T-cell (primary cell): ENCODE data around the gene NSG2. TPM values are rescaled to one million over a fixed set of nuclear protein-coding genes. Genes with fewer than 3 reads are reported as not detected.

Experiments used
- ATAC-seq, 4 experiments: fragments of 200-7000 bp in 3 of 4; fragments of 150-1000 bp in 1 of 4; cut with Tn5 transposase; replicated peaks in 1 of 4; 1 replicate in 3 of 4; 2 replicates in 1 of 4; pipeline ENCODE4 v1.10.0; 2021; ENCODE audit warnings: moderate library complexity in 3 of 4, mild to moderate bottlenecking in 2 of 4, moderate number of reproducible peaks in 1 of 4
- CTCF ChIA-PET, 2 donors: fragments of 300-600 bp; sonication (Branson Sonifier 250); formaldehyde crosslinking; loops; one replicate each; lab custom pipeline; 2022; ENCODE audit warnings: antibody characterized with exemption in 2 of 2; lab: Charles Lee
- POLR2A ChIA-PET, 2 donors: fragments of 300-600 bp; sonication (Branson Sonifier 250); formaldehyde crosslinking; loops; one replicate each; lab custom pipeline; 2022; ENCODE audit warnings: antibody characterized with exemption in 2 of 2; lab: Charles Lee
- DNase-seq, 35 experiments: peaks; one replicate each; pipeline versions ENCODE4 v3.0.0 to v3.0.0-alpha.2; 2013 to 2023
- H3K27ac ChIP-seq: one replicate; pipeline ENCODE4 v1.5.1; 2013; ENCODE audit warnings: low read length
- H3K27me3 ChIP-seq, 2 experiments: replicated peaks in 1 of 2; 1 replicate in 1 of 2; 2 replicates in 1 of 2; pipeline versions ENCODE4 v1.6.1 to v1.7.0; 2013; ENCODE audit warnings: low read length in 1 of 2, mixed read lengths in 1 of 2; ENCODE audit not compliant: control insufficient read depth in 2 of 2, insufficient read depth in 2 of 2; ENCODE audit errors: extremely low read depth in 1 of 2
- H3K36me3 ChIP-seq, 2 donors: 1 replicate in 1 of 2; 2 replicates in 1 of 2; pipeline versions ENCODE4 v1.6.1 to v1.7.0; 2013; ENCODE audit warnings: low read length in 1 of 2; ENCODE audit not compliant: control insufficient read depth in 2 of 2, insufficient read depth in 1 of 2; ENCODE audit errors: extremely low read depth in 1 of 2
- H3K4me1 ChIP-seq, 2 experiments: 1 replicate in 1 of 2; 2 replicates in 1 of 2; pipeline versions ENCODE4 v1.6.1 to v1.7.0; 2013; ENCODE audit warnings: low read length in 2 of 2, mixed read lengths in 1 of 2; ENCODE audit not compliant: insufficient read depth in 2 of 2, control insufficient read depth in 1 of 2; ENCODE audit errors: extremely low read depth in 1 of 2
- H3K4me3 ChIP-seq, 2 donors: 1 replicate in 1 of 2; 2 replicates in 1 of 2; pipeline versions ENCODE4 v1.5.1 to v1.7.0; 2013; ENCODE audit warnings: mild to moderate bottlenecking in 2 of 2, low read length in 1 of 2, moderate library complexity in 1 of 2; ENCODE audit not compliant: control insufficient read depth in 1 of 2; ENCODE audit errors: extremely low read depth in 1 of 2
- H3K9me3 ChIP-seq: 2 replicates; pipeline ENCODE4 v1.7.0; 2013
- H3K27ac Mint-ChIP-seq, 2 donors: one replicate each; pipeline ENCODE4 v1.8.0; 2020 to 2021; ENCODE audit warnings: mild to moderate bottlenecking in 2 of 2, mixed read lengths in 2 of 2
- H3K27me3 Mint-ChIP-seq, 2 donors: one replicate each; pipeline ENCODE4 v1.8.0; 2021 to 2022; ENCODE audit warnings: mixed read lengths in 2 of 2
- H3K36me3 Mint-ChIP-seq: one replicate; pipeline ENCODE4 v1.8.0; 2021; ENCODE audit warnings: mixed read lengths
- H3K4me1 Mint-ChIP-seq, 3 donors: one replicate each; pipeline ENCODE4 v1.8.0; 2020 to 2022; ENCODE audit warnings: mixed read lengths in 3 of 3, mild to moderate bottlenecking in 1 of 3
- H3K4me3 Mint-ChIP-seq, 3 donors: one replicate each; pipeline ENCODE4 v1.8.0; 2020 to 2022; ENCODE audit warnings: mild to moderate bottlenecking in 3 of 3, mixed read lengths in 3 of 3, moderate library complexity in 3 of 3
- H3K9me3 Mint-ChIP-seq, 3 donors: one replicate each; pipeline ENCODE4 v1.8.0; 2020 to 2022; ENCODE audit warnings: mixed read lengths in 3 of 3
- WGBS: methylation state at CpG from one replicate; pipeline ENCODE4 v1.1.5; 2013; ENCODE audit warnings: missing lambda C conversion rate; ENCODE audit not compliant: insufficient coverage; 5-methylcytosine and 5-hydroxymethylcytosine counted together
- total RNA-seq, 35 experiments: library from RNA in 6 of 35; stranded (reverse) in 6 of 35; fragments of 120-200 nt in 1 of 35; gene quantifications; one replicate each; pipeline versions ENCODE4 v1.2.1 to v1.2.4 and lab custom pipeline; 2013 to 2026

Gene NSG2
- total RNA-seq, 5 donors from 2014 or later (not counting 1 experiment from before 2014, with no cell fraction given), result not detected

- H3K4me1 Mint-ChIP-seq, result no peaks in the 10 kb centered on the region
- H3K27ac ChIP-seq, result no peak overlapping the region
- no peaks in the 10 kb centered on the region for H3K9me3 ChIP-seq
- POLR2A ChIA-PET, result no interaction called here
- ATAC-seq (no peak), DNase-seq (no peak)
- no peak overlapping the region for H3K4me3 ChIP-seq
- no peaks in the 10 kb centered on the region for H3K36me3 Mint-ChIP-seq
- peaks cover 0 to 28% of the 10 kb centered on the region in 2 experiments for H3K27me3 ChIP-seq
- no peaks in the 10 kb centered on the region for H3K4me1 ChIP-seq
- CTCF ChIA-PET, result no interaction called here
- H3K27me3 Mint-ChIP-seq, result peaks cover 14 to 33% of the 10 kb centered on the region in 2 donors
- no peaks in the 10 kb centered on the region for H3K36me3 ChIP-seq
- no peaks in the 10 kb centered on the region for H3K9me3 Mint-ChIP-seq
- H3K4me3 Mint-ChIP-seq, result no peak overlapping the region
- 75% methylated on average over 1 of the region's 1 CpG for WGBS
- H3K27ac Mint-ChIP-seq, result no peak overlapping the region
Observed at GRCh38 chr5:174067499-174067898, 22.0 kb downstream of the NSG2 start.

DNA sequence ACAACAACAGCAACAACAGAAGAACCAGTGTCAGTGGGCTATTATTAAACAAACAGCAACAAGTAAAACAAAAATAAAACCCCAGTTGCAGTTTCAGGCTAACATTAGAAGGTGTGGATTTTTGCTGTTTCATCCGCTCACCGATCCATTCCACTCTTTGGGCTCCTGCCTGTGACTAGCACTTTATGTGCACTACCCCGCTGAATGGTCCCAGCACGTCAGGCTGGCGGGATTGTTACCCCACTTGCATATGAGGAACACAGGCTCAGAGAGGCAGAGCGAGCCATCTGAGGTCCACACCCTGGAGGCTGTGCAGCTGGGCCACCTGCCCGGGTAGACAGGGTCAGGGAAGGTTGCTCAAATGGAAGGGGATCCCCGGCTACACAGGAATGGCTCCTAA lies 26.0 kb downstream of the NSG2 start:
- H3K27ac Mint-ChIP-seq, result no peak overlapping the region

GRCh38 chr5:174073122-174073660 lies 27.7 kb downstream of the NSG2 start:
- WGBS, result no CpG with 5 or more reads among the region's 3 CpGs
- CTCF ChIA-PET, result no interaction called here
- Histone ChIP-seq H3K4me3 (no peak overlapping the region), H3K27ac (no peak overlapping the region), H3K27me3 (peaks cover 0 to 12% of the 10 kb centered on the region in 2 experiments), H3K9me3 (no peaks in the 10 kb centered on the region), H3K4me1 (no peaks in the 10 kb centered on the region), H3K36me3 (no peaks in the 10 kb centered on the region)
- no peak overlapping the region for H3K27ac Mint-ChIP-seq
- H3K36me3 Mint-ChIP-seq, result no peaks in the 10 kb centered on the region
- no peaks in the 10 kb centered on the region for H3K9me3 Mint-ChIP-seq
- H3K27me3 Mint-ChIP-seq, result peaks cover 4 to 8% of the 10 kb centered on the region in 2 donors
- no peaks in the 10 kb centered on the region for H3K4me1 Mint-ChIP-seq
- no peak for DNase-seq
- no peak for ATAC-seq
- no peak overlapping the region for H3K4me3 Mint-ChIP-seq
- POLR2A ChIA-PET, result no interaction called here

More for the DNA sequence above, 26.0 kb downstream of the NSG2 start:
- H3K4me3 Mint-ChIP-seq, result no peak overlapping the region
- ChIA-PET POLR2A (no interaction called here), CTCF (no interaction called here)
- H3K27me3 ChIP-seq, result peaks cover 0 to 22% of the 10 kb centered on the region in 2 experiments
- H3K9me3 Mint-ChIP-seq, result no peaks in the 10 kb centered on the region
- H3K27me3 Mint-ChIP-seq, result peaks cover 4 to 8% of the 10 kb centered on the region in 2 donors
- no peaks in the 10 kb centered on the region for H3K36me3 Mint-ChIP-seq
- H3K4me1 Mint-ChIP-seq, result no peaks in the 10 kb centered on the region
- ATAC-seq (no peak), DNase-seq (no peak)
- no peaks in the 10 kb centered on the region for H3K36me3 ChIP-seq
- no peak overlapping the region for H3K4me3 ChIP-seq
- H3K9me3 ChIP-seq, result no peaks in the 10 kb centered on the region
- H3K27ac ChIP-seq, result no peak overlapping the region
- H3K4me1 ChIP-seq, result no peaks in the 10 kb centered on the region
- 86% methylated on average over 6 of the region's 8 CpGs for WGBS

DNA sequence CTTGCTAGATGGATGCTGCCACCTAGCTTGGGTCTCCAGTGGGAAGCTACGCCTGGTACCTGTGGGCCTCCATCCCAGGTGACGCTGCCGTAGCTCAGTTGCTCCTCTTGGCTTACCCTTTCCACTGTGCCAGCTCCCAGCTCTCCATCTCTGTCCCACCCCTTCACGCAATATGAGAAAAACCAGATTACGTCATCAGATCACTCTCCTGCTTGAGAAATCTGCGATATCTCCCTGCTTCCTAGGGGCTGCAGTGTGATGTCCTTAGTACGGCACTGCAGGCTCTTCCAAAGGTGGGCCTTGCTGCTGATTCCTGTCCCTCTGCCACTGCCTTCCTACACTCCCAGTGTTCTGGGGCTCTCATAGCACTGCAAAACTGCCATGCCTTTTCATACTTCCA lies 28.9 kb downstream of the NSG2 start:
- H3K4me3 Mint-ChIP-seq, result no peak overlapping the region
- ChIA-PET POLR2A (no interaction called here), CTCF (no interaction called here)
- Histone ChIP-seq H3K9me3 (no peaks in the 10 kb centered on the region), H3K27ac (no peak overlapping the region), H3K36me3 (no peaks in the 10 kb centered on the region), H3K4me1 (no peaks in the 10 kb centered on the region), H3K27me3 (peaks cover 0 to 12% of the 10 kb centered on the region in 2 experiments), H3K4me3 (no peak overlapping the region)
- no peaks in the 10 kb centered on the region for H3K9me3 Mint-ChIP-seq
- 84% methylated on average over 7 of the region's 7 CpGs for WGBS
- no peak overlapping the region for H3K27ac Mint-ChIP-seq
- no peaks in the 10 kb centered on the region for H3K4me1 Mint-ChIP-seq
- DNase-seq (no peak), ATAC-seq (no peak)
- no peaks in the 10 kb centered on the region for H3K36me3 Mint-ChIP-seq
- H3K27me3 Mint-ChIP-seq, result peaks cover 4% of the 10 kb centered on the region in 2 donors

- ATAC-seq (no peak), DNase-seq (no peak)
- Mint-ChIP-seq H3K27me3 (peaks cover 5 to 12% of the 10 kb centered on the region in 2 donors), H3K4me1 (no peaks in the 10 kb centered on the region), H3K27ac (no peak overlapping the region), H3K4me3 (no peak overlapping the region), H3K9me3 (no peaks in the 10 kb centered on the region), H3K36me3 (no peaks in the 10 kb centered on the region)
- Histone ChIP-seq H3K27me3 (peaks cover 0 to 10% of the 10 kb centered on the region in 2 experiments), H3K36me3 (no peaks in the 10 kb centered on the region), H3K9me3 (no peaks in the 10 kb centered on the region), H3K4me3 (no peak overlapping the region), H3K4me1 (no peaks in the 10 kb centered on the region), H3K27ac (no peak overlapping the region)
- WGBS, result no CpG with 5 or more reads among the region's 3 CpGs
- ChIA-PET POLR2A (no interaction called here), CTCF (no interaction called here)
Observed at GRCh38 chr5:174078416-174078815, 32.9 kb downstream of the NSG2 start.

- DNase-seq (no peak), ATAC-seq (no peak)
- H3K27ac Mint-ChIP-seq, result no peak overlapping the region
- H3K4me3 Mint-ChIP-seq, result no peak overlapping the region
- no CpG with 5 or more reads among the region's 2 CpGs for WGBS
- no peaks in the 10 kb centered on the region for H3K4me1 ChIP-seq
- H3K9me3 Mint-ChIP-seq, result no peaks in the 10 kb centered on the region
- H3K27me3 Mint-ChIP-seq, result peaks cover 9 to 12% of the 10 kb centered on the region in 2 donors
- no peaks in the 10 kb centered on the region for H3K4me1 Mint-ChIP-seq
- H3K9me3 ChIP-seq, result no peaks in the 10 kb centered on the region
- POLR2A ChIA-PET, result no interaction called here
- H3K4me3 ChIP-seq, result no peak overlapping the region
- no peaks in the 10 kb centered on the region for H3K36me3 Mint-ChIP-seq
- peaks cover 0 to 5% of the 10 kb centered on the region in 2 experiments for H3K27me3 ChIP-seq
- H3K36me3 ChIP-seq, result no peaks in the 10 kb centered on the region
- CTCF ChIA-PET, result no interaction called here
- H3K27ac ChIP-seq, result no peak overlapping the region
Observed at GRCh38 chr5:174082286-174082685, 36.8 kb downstream of the NSG2 start.
